ENCODE data around the gene C4BPB. TPM values are rescaled to one million over a fixed set of nuclear protein-coding genes. Genes with fewer than 3 reads are reported as not detected.

C4BPB gene
- total RNA-seq (100 to 1,000 TPM in 1 of 2 donors, 10 to 100 TPM in 1; 59.7 to 460 TPM), polyA plus RNA-seq (100 to 1,000 TPM; 399 to 404 TPM)

GRCh38 chr1:207088701-207089626 lies at the start of gene C4BPB:
Gene C4BPB (plus strand): TSS chr1:207088860. CDS start chr1:207089532, 672 bp downstream.
- Histone ChIP-seq H3K4me3 (ENCODE audit: low read depth in 1 of 3, low read length in 3 of 3) (peak within 1 kb of the TSS; percentile 29 to 99 (median 55)), H3K27me3 (ENCODE audit: control insufficient read depth in 4 of 4, insufficient read depth in 4 of 4, low read length in 3 of 4) (no peaks in the 10 kb centered on the region), H3K36me3 (ENCODE audit: control insufficient read depth in 4 of 4, insufficient read depth in 3 of 4, low read depth in 1 of 4, low read length in 3 of 4) (peaks cover 0 to 11% (median 5%) of the 10 kb centered on the region in 4 donors), H3K9me3 (ENCODE audit: control insufficient read depth in 4 of 4, low read length in 3 of 4) (no peaks in the 10 kb centered on the region), H3K9ac (ENCODE audit: low read depth in 1 of 2, low read length in 2 of 2) (peak within 1 kb of the TSS; percentile 52 to 100), H3K4me1 (ENCODE audit: control insufficient read depth in 4 of 4, insufficient read depth in 4 of 4, low read length in 3 of 4) (peaks cover 3 to 45% (median 21%) of the 10 kb centered on the region in 4 donors), H3K27ac (ENCODE audit: low read depth in 1 of 2, low read length in 2 of 2) (peak within 1 kb of the TSS; percentile 93 to 98)
- WGBS: 26% methylated on average over 9 of the region's 9 CpGs
- DNase-seq (ENCODE audit: low spot score): no peak
- TF ChIP-seq FOXA1 (IDR thresholded peaks at IDR 0.05) (peak; percentile 94), RXRA (IDR thresholded peaks at IDR 0.05) (peak; percentile 91 to 93), JUND (IDR thresholded peaks at IDR 0.05) (peak; percentile 75 to 83), FOXA2 (IDR thresholded peaks at IDR 0.05) (peak; percentile 98), ATF3 (IDR thresholded peaks at IDR 0.05) (peak; percentile 70), GABPA (IDR thresholded peaks at IDR 0.05 in 1 of 2, conservative IDR thresholded peaks at IDR 0.05 in 1 of 2) (no peak), RAD21 (IDR thresholded peaks at IDR 0.05) (no peak), MAX (IDR thresholded peaks at IDR 0.05) (peak; percentile 93), HNF4G (IDR thresholded peaks at IDR 0.05) (peak; percentile 84), ZBTB33 (IDR thresholded peaks at IDR 0.05) (peak; percentile 76), YY1 (IDR thresholded peaks at IDR 0.05) (peak; percentile 74), REST (IDR thresholded peaks at IDR 0.05) (peak; percentile 81), CTCF (IDR thresholded peaks at IDR 0.05; ENCODE audit: low read depth, low read length, missing input control) (no peak), TAF1 (conservative IDR thresholded peaks at IDR 0.05) (peak; percentile 74), EGR1 (IDR thresholded peaks at IDR 0.05; ENCODE audit: low read depth in 2 of 2) (peak; percentile 66 to 80), SP1 (IDR thresholded peaks at IDR 0.05) (peak; percentile 99), NR2F2 (IDR thresholded peaks at IDR 0.05) (peak; percentile 73), HNF4A (conservative IDR thresholded peaks at IDR 0.05) (peak; percentile 91 to 97)
